Progenitor cell of endocrine pancreas (in vitro differentiated cells): ENCODE results near the gene KNDC1. TPM values are rescaled to one million over a fixed set of nuclear protein-coding genes. Genes with fewer than 3 reads are reported as not detected.

ENCODE experiments used
- DNase-seq: peaks from one replicate; pipeline ENCODE4 v3.0.0; 2021; ENCODE audit warnings: low spot score; ENCODE audit not compliant: unreplicated experiment
- H3K27ac Mint-ChIP-seq: 2 replicates; pipeline ENCODE4 v1.8.0; 2021; ENCODE audit warnings: mild to moderate bottlenecking, moderate library complexity, mixed read lengths
- H3K27me3 Mint-ChIP-seq: 2 replicates; pipeline ENCODE4 v1.8.0; 2021; ENCODE audit warnings: mixed read lengths
- H3K36me3 Mint-ChIP-seq: 2 replicates; pipeline ENCODE4 v1.8.0; 2022; ENCODE audit warnings: mixed read lengths; ENCODE audit not compliant: insufficient read depth
- H3K4me1 Mint-ChIP-seq: 2 replicates; pipeline ENCODE4 v1.8.0; 2021; ENCODE audit warnings: low read depth, mixed read lengths
- H3K4me3 Mint-ChIP-seq: 2 replicates; pipeline ENCODE4 v1.8.0; 2021; ENCODE audit warnings: low read depth, mild to moderate bottlenecking, moderate library complexity, mixed read lengths
- H3K9me3 Mint-ChIP-seq: 2 replicates; pipeline ENCODE4 v1.8.0; 2021; ENCODE audit warnings: low read depth, mixed read lengths
- total RNA-seq: library from RNA; stranded (reverse); gene quantifications from 2 replicates; pipeline ENCODE4 v1.2.1, GENCODE V29; 2021
- TF ChIP-seq, protein P1 (sequence below): fragments of 200-600 bp; sonication (generic); IDR thresholded peaks from one replicate; pipeline ENCODE4 v1.5.0; 2021; ENCODE audit warnings: antibody characterized with exemption, mild to moderate bottlenecking; ENCODE audit not compliant: unreplicated experiment

The KNDC1 gene
- total RNA-seq, 1 donor from 2014 or later: 14.2 TPM

DNA sequence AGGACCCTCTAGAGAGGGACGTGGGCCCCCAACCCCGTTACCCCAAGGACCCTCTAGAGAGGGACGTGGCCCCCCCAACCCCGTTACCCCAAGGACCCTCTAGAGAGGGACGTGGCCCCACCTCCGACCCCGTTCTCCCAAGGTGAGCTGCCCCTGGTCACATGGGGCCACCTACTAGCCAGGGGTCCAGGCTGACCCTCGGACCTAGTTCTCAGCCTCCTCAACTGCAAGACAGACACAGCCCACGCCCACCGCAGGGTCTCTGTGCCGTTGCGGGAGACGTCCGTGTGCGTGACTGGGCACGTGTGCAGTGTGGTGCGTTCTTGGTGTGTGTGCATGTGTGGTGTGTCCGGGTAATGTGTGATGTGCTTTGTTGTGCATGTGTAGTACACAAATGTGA, 48.4 kb downstream of the KNDC1 start:
- H3K4me3 Mint-ChIP-seq: no peak overlapping the region
- no peak for DNase-seq
- H3K4me1 Mint-ChIP-seq: no peaks in the 10 kb centered on the region
- no peak overlapping the region for H3K27ac Mint-ChIP-seq
- H3K36me3 Mint-ChIP-seq: peaks cover 2% of the 10 kb centered on the region
- H3K27me3 Mint-ChIP-seq: no peaks in the 10 kb centered on the region
- TF ChIP-seq, protein P1, sequence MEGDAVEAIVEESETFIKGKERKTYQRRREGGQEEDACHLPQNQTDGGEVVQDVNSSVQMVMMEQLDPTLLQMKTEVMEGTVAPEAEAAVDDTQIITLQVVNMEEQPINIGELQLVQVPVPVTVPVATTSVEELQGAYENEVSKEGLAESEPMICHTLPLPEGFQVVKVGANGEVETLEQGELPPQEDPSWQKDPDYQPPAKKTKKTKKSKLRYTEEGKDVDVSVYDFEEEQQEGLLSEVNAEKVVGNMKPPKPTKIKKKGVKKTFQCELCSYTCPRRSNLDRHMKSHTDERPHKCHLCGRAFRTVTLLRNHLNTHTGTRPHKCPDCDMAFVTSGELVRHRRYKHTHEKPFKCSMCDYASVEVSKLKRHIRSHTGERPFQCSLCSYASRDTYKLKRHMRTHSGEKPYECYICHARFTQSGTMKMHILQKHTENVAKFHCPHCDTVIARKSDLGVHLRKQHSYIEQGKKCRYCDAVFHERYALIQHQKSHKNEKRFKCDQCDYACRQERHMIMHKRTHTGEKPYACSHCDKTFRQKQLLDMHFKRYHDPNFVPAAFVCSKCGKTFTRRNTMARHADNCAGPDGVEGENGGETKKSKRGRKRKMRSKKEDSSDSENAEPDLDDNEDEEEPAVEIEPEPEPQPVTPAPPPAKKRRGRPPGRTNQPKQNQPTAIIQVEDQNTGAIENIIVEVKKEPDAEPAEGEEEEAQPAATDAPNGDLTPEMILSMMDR: no peak
- H3K9me3 Mint-ChIP-seq: no peaks in the 10 kb centered on the region

DNA sequence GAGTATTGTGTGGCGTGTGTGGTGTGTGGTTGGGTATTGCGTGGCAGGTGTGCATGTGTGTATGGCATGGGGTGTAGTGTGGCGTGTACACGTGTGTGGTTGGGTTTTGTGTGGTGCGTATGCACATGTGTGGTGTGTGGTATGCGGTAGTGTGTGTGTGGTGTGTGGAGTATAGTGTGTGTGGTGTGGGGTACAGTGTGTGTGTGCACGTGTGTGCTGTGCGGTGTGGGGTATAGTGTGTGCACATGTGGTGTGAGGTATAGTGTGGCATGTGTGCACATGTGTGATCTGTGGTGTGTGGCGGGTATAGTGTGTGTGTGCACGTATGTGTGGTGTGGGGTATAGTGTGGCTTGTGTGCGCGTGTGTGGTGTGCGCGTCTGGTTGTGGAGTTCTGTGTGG, 49.1 kb downstream of the KNDC1 start:
- Mint-ChIP-seq H3K4me3 (no peak overlapping the region), H3K27ac (no peak overlapping the region), H3K9me3 (no peaks in the 10 kb centered on the region), H3K4me1 (no peaks in the 10 kb centered on the region), H3K36me3 (peaks cover 2% of the 10 kb centered on the region), H3K27me3 (no peaks in the 10 kb centered on the region)
- no peak for DNase-seq
- TF ChIP-seq, protein P1: no peak

DNA sequence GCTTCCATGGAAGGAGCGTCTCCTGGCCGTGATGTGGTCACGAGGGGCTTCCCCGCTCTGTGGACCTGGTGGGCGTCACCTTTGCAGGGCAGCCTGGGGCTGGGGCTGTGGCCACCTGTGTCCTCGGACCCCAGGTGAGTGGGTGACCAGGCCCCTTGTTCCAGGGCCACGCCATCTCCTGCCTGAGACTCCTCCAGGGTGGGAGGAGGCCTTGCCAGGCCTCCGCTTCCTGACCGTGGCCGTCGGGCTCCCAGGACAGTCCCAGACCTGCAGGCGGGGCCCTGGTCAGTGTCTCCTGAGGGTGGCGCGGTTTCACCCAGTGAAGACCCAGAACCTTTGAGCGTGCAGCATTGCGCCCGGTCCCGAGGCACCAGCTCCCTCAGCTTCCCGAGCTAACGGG, 49.6 kb downstream of the KNDC1 start:
- H3K27ac Mint-ChIP-seq: no peak overlapping the region
- no peaks in the 10 kb centered on the region for H3K27me3 Mint-ChIP-seq
- no peaks in the 10 kb centered on the region for H3K4me1 Mint-ChIP-seq
- H3K9me3 Mint-ChIP-seq: no peaks in the 10 kb centered on the region
- no peak for DNase-seq
- peaks cover 2% of the 10 kb centered on the region for H3K36me3 Mint-ChIP-seq
- TF ChIP-seq, protein P1: no peak
- no peak overlapping the region for H3K4me3 Mint-ChIP-seq

DNA sequence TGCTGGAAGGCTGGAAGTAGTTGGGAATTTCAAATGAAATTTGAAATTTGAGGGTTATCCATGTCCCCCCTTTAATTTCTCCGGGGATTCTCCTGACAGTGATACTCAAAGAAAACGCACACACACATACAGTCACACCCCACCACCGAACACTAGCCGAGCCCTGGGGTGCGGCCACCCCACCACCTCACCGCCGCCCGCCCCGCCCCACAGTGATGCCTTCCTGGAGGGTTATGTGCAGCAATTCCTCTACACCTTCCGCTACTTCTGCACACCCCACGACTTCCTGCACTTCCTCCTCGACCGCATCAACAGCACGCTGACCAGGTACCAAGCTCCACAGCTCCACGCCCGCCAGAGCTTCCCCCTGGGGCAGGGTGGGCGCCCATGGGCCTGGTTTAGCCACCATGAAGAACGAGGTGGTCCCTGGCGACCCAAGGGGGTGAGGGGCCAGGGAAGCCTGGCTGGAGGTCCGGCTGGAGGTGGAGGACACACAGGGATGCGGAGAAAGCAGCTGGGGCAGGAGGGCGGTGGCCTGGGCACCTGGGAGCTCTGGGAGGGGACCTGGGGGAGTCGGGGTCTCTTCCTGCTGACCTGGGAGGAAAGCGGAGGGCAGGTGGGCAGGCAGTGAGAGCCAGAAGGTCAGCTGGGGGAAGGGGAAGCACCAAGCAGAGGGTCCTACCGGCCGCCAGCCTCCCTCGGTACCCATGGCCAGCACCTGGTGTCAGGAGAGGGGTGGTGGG, 50.5 kb downstream of the KNDC1 start:
- Mint-ChIP-seq H3K9me3 (no peaks in the 10 kb centered on the region), H3K27ac (no peak overlapping the region), H3K4me1 (no peaks in the 10 kb centered on the region), H3K27me3 (no peaks in the 10 kb centered on the region), H3K36me3 (peaks cover 2% of the 10 kb centered on the region), H3K4me3 (no peak overlapping the region)
- TF ChIP-seq, protein P1: no peak
- DNase-seq: no peak

DNA sequence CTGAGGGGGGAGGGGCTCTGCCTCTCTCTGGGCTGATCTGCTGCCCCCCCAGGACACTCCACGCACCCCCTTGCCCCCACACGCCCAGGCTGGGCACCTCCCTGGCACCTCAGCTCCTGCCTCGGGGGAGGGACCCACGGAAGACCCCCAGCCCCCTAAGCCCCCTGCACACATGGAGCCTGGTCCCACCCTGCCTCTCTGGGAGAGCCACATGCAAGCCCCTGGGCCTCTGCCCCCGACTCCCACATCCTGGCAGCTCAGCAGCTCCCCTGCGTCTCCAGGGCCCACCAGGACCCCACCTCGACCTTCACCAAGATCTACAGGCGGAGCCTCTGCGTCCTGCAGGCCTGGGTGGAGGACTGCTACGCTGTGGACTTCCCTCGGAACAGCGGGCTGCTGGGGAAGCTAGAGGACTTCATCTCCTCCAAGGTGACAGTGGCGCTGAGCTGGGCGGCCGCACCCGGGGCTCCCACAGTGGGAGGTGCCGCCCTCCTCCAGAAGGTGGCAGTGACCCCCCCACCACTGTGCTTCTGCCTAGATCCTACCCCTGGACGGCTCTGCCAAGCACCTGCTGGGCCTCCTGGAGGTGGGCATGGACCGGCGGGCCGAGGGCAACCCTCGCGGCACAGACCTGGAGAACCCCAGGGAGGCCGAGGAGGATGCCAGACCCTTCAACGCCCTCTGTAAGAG, 51.3 kb downstream of the KNDC1 start:
- Mint-ChIP-seq H3K27ac (no peak overlapping the region), H3K4me3 (no peak overlapping the region), H3K27me3 (peaks cover 4% of the 10 kb centered on the region), H3K9me3 (no peaks in the 10 kb centered on the region), H3K36me3 (peaks cover 2% of the 10 kb centered on the region), H3K4me1 (no peaks in the 10 kb centered on the region)
- no peak for DNase-seq
- TF ChIP-seq, protein P1: no peak
